Peyer's patch (tissue), 4 donors: ENCODE measurements around the gene PRSS56.

ENCODE experiments used
- POLR2A ChIP-seq, 2 donors: fragments of 450-650 bp; IDR thresholded peaks; one replicate each; pipeline ENCODE4 v1.5.1; 2017; ENCODE audit warnings: antibody characterized with exemption in 2 of 2, mild to moderate bottlenecking in 2 of 2, moderate library complexity in 2 of 2
- TF ChIP-seq, protein P1 (sequence below), 6 experiments: fragments of 450-650 bp in 4 of 6; fragments of 200-600 bp in 2 of 6; sonication (generic) in 1 of 6; IDR thresholded peaks; one replicate each; pipeline ENCODE4 v1.5.1; 2017 to 2019; ENCODE audit warnings: antibody characterized with exemption in 6 of 6, mild to moderate bottlenecking in 3 of 6, moderate library complexity in 1 of 6

DNA sequence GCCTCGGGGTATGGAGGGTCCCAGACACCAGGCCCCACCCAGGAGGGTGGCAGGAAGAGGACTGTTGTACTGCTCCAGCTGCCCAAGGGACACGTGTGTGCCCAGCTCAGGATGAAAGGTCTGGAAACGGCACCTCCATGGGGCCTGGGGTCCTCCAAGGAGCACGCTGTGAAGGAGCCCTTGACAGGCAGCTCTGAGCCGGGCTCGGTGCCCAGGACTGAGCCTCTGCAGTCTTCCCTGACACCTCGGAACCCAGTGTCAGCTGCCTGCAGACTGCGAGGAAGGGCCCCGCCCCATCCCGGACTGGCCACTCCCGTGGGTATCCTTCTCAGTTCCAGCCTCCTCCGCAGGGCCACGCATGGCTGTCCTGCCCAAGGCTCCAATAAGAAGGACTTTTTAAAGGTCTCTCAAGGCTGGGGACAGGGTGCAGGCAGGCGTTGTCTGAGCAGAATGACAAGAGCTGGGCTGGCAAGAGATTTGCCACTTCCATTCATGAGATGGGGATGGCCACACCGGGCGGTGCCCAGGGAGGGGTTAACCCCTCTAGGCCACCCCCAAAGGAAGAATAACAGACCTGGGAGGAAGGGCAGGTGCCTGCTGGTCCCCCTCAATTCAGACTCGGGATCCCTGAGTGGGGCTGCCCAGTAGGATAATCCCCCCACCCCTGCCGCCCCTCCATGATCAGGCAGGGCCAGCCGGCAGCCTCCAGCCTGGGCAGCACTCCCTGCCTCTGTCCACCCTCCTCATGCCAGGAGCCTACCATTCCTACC, 41.4 kb upstream of the PRSS56 start:
- TF ChIP-seq, protein P1, sequence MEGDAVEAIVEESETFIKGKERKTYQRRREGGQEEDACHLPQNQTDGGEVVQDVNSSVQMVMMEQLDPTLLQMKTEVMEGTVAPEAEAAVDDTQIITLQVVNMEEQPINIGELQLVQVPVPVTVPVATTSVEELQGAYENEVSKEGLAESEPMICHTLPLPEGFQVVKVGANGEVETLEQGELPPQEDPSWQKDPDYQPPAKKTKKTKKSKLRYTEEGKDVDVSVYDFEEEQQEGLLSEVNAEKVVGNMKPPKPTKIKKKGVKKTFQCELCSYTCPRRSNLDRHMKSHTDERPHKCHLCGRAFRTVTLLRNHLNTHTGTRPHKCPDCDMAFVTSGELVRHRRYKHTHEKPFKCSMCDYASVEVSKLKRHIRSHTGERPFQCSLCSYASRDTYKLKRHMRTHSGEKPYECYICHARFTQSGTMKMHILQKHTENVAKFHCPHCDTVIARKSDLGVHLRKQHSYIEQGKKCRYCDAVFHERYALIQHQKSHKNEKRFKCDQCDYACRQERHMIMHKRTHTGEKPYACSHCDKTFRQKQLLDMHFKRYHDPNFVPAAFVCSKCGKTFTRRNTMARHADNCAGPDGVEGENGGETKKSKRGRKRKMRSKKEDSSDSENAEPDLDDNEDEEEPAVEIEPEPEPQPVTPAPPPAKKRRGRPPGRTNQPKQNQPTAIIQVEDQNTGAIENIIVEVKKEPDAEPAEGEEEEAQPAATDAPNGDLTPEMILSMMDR (IDR thresholded peaks at IDR 0.05), result no peak
- no peak for TF ChIP-seq POLR2A (IDR thresholded peaks at IDR 0.05)
